ENCODE measurements around the gene LARGE1.
"Not testable (repeated sequence)": the region's sequence is repeated elsewhere in the genome, so short reads cannot be mapped to it uniquely, and the experiment has no call there.

Gene LARGE1

GRCh38 chr22:33597274-33597985, 322.8 kb downstream of the LARGE1 start:
- DNase-seq (ENCODE audit: low read depth in 2 of 2) = no peak

DNA sequence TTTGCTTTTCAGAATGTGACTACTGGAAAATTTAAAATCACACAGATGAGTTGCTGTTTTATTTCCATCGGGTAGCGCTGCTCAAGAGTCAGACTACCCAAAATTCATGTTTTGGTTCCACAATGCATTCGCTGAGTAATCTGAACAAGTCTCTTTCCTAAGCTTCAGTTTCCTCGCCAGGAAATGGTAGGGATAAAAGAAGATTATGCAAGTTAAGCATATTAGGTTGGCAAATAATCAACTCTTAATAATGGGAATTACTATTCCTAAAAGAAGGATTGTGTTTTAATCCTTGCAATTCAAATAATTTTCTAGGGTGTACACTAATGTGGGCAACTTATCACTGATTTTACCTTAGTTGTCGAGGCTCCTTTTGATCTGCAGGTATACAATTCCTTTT, 326.5 kb downstream of the LARGE1 start:
- no peak for DNase-seq (ENCODE audit: low read depth in 2 of 2)

GRCh38 chr22:33591946-33592345, 328.3 kb downstream of the LARGE1 start:
- no peak for DNase-seq (ENCODE audit: low read depth in 2 of 2)

GRCh38 chr22:33589297-33589696, 331.0 kb downstream of the LARGE1 start:
- DNase-seq (ENCODE audit: low read depth in 2 of 2) = no peak

DNA sequence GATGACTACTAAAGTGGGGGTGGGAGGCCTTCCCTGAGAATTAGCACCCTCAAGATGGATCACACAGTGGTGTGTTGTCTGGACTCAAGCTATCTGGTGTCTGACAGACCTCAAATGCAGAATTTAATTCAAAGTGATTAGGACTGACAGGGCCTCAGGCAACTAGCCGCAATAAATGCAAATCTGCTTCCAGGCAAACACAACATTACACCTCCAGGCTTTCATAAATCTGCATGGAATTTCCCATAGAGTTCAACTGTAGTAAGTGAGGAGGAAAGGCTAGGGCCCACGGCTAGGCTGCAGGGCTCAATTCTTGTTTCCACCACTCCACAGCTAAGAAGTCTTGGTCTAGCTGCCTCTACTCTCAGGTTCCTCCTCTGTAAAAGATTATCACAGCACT, 331.4 kb downstream of the LARGE1 start:
- no peak for DNase-seq (ENCODE audit: low read depth in 2 of 2)

DNA sequence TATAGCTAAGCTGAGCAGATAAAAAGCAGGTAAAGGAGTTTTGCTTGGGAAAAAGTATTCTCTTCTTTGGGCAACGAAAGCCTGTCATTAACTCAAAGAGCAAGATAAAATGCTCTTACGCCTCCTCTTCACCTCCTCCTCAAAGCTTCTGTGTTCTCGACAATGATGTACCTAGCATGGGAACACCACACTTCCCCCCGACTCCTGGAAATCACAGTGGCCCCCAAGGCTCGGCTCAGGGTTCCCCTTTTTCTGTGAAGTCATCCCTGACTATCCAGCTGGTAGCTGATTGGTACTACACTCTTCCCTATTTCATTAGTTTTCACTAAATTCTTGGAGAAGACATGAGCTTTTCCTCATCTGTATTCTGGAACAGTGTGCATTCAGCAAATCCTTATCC, 336.1 kb downstream of the LARGE1 start:
- no peak for DNase-seq (ENCODE audit: low read depth in 2 of 2)

GRCh38 chr22:33582822-33583400, 337.4 kb downstream of the LARGE1 start:
- DNase-seq (ENCODE audit: low read depth in 2 of 2) = no peak

DNA sequence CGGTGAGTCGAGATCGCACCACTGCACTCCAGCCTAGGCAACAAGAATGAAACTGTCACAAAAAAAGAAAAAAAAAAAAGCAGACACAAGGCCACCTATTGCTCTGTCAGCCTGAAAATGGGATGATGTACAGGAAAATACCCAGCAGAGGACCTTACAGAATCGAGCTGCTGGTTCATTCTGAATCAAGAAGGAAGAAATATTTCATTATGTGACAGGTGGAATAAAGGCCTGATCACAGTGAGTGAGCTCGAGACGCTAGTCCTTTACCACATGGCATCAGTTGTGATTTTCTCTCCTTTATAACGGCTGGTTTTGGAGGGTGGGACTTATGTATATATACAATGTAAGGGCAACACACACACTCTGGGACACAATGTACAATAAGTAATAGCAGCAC, 340.0 kb downstream of the LARGE1 start:
- DNase-seq (ENCODE audit: low read depth in 2 of 2) = no peak

DNA sequence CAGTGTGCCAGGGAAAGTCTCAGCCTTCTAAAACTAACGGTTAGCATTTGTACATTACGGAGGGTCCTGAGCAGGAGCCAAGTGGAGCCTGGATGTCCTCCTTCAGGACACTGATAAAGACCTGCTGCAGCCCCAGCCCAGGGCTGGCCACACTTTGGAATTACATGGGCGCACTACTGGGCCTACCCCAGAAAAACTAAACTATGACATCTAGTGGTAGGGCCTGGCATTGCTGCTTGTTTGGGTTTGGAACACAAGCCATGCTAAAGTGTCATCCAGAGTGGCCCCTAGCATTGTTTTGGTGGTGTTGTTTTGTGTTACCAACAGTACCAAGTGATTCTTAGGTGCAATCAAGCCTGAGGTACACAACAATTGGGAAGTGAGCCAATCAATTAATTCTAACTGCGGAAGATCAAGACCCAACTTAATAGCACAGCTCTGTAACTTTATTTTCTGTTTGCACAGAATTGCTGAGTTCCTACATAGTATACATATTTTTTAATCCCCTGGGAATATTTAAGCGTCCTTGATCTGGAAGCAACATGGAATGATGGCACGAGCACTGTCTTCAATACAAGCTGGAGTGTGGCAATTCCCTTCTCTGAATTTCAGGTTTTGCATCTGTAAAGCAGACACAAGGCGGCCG, 340.7 kb downstream of the LARGE1 start:
- no peak for DNase-seq (ENCODE audit: low read depth in 2 of 2)

DNA sequence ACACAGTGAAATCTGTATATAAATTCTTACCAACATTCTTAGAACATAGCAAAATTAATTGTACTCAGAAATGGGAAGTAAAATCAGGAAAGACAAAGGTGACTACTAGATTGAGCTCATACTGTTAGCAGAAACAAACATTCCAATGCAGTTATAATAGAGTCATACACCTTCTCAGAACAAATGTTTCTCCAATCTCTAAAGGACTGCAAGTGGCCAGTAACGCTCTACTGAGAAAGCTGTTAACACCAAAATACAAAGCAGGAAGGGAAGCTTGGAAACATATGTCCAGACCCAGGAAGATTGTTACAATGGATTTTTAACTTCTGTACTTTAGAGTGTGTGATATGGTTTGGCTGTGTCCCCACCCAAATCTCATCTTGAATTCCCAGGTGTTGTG, 341.5 kb downstream of the LARGE1 start:
- DNase-seq (ENCODE audit: low read depth in 2 of 2) = no peak

GRCh38 chr22:33577862-33578411, 342.3 kb downstream of the LARGE1 start:
- DNase-seq (ENCODE audit: low read depth in 2 of 2) = no peak

DNA sequence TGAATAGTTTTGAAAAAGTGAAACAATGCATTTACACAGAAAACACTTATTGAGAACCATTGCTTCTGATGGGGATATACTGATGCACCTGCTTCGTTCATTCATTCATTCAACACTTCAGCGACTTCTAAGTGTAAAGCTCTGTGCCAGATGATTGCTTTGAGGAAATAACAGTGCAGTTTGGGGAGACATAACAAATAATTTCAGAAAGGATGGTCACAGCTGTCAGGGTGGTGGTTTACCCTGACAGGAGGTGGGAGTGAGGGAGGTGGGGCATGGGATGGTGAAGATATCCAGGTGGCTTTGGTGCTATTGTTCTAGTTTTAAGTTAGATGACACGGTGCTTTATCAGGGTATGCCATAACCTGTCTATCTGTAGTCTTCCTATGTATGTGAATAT, 344.1 kb downstream of the LARGE1 start:
- no peak for DNase-seq (ENCODE audit: low read depth in 2 of 2)

DNA sequence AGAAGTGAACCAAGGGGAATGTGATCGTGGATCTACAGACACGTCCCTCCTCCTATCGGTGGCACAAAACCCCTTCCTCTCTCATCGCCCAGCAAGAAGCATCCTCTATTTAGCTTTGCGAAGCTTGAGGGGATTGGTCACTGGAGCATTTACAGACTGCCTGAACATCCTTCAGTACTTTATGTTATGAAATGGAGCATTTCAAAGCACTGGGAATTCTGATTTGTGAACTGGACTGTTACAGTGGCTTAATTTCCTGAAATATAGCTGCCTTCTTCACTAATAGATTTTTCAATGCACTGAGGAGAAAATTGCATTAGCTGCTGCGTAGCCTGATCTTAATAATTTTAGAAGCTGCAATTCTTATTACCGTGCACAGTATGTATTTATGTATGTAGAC, 344.5 kb downstream of the LARGE1 start:
- DNase-seq (ENCODE audit: low read depth in 2 of 2) = no peak

- no peak for DNase-seq (ENCODE audit: low read depth in 2 of 2)
These were observed 345.2 kb downstream of the LARGE1 start for GRCh38 chr22:33575041-33575440.

- no peak for DNase-seq (ENCODE audit: low read depth in 2 of 2)
These were observed 346.8 kb downstream of the LARGE1 start for GRCh38 chr22:33573479-33573878.

DNA sequence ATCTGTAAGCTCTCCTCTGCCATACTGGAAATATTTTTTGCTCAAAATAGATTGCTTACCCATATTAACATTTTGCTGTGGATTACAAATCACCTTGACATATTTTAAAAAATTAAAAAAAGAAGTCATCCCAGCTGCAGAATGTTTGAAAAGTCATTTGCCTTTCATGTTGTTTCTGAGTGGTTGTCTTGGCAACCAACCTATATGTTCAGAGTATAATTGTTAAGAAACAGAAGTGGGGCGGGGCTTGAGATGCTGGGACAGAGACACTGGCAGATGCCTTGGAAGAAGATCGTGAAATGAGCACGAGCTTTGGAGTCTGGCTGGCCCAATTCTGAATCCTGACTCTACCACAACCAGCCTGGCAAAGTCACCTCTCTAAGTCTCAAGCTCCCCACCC, 348.2 kb downstream of the LARGE1 start:
- no peak for DNase-seq (ENCODE audit: low read depth in 2 of 2)

- DNase-seq (ENCODE audit: low read depth in 2 of 2) = no peak
These were observed 350.2 kb downstream of the LARGE1 start for GRCh38 chr22:33570110-33570509.

- DNase-seq (ENCODE audit: low read depth in 2 of 2) = no peak
These were observed 350.7 kb downstream of the LARGE1 start for GRCh38 chr22:33569559-33569958.

GRCh38 chr22:33569018-33569417, 351.3 kb downstream of the LARGE1 start:
- DNase-seq (ENCODE audit: low read depth in 2 of 2) = no peak

- not testable (repeated sequence) for DNase-seq (ENCODE audit: low read depth in 2 of 2)
These were observed 353.8 kb downstream of the LARGE1 start for GRCh38 chr22:33566495-33566894.

- DNase-seq (ENCODE audit: low read depth in 2 of 2) = no peak
These were observed 354.7 kb downstream of the LARGE1 start for GRCh38 chr22:33565580-33565995.

- no peak for DNase-seq (ENCODE audit: low read depth in 2 of 2)
These were observed 355.6 kb downstream of the LARGE1 start for GRCh38 chr22:33564683-33565082.

Data from stimulated activated CD4-positive, alpha-beta T cell treated with anti-CD3 and anti-CD28 coated beads, Interleukin-1b, Interleukin-23, amount 100 ng/mL, for 1 hour (primary cell).